Panc1 (cell line): ENCODE data around the gene GFAP. TPM values are rescaled to one million over a fixed set of nuclear protein-coding genes. Genes with fewer than 3 reads are reported as not detected.

ENCODE experiments used
- ATAC-seq: fragments of 200-7000 bp; cut with Tn5 transposase; 2 replicates; pipeline ENCODE4 v1.9.1; 2020; ENCODE audit warnings: mild to moderate bottlenecking, moderate library complexity
- BruUV-seq: library from RNA; stranded (reverse); fragments of 400-500 nt; replicated peaks from 2 replicates; lab custom pipeline; 2021; lab: Mats Ljungman, UMichigan
- CTCF ChIA-PET: fragments of 300-600 bp; sonication (Branson Sonifier 250); formaldehyde crosslinking; loops from one replicate; lab custom pipeline; 2022; ENCODE audit warnings: antibody characterized with exemption; lab: Charles Lee
- POLR2A ChIA-PET: fragments of 300-600 bp; sonication (Branson Sonifier 250); formaldehyde crosslinking; loops from one replicate; lab custom pipeline; 2022; ENCODE audit warnings: antibody characterized with exemption; lab: Charles Lee
- DNase-seq: peaks from one replicate; pipeline ENCODE4 v3.0.0-alpha.2; 2010; ENCODE audit warnings: low read depth, low spot score
- H3K27ac ChIP-seq: 2 replicates; pipeline ENCODE4 v1.5.1; 2011; ENCODE audit warnings: mild to moderate bottlenecking, low read length, inconsistent platforms
- H3K27me3 ChIP-seq: fragments of 200-500 bp; sonication (Bioruptor generic); 2 replicates; pipeline ENCODE4 v1.6.0; 2014; ENCODE audit warnings: low read length, inconsistent platforms; ENCODE audit not compliant: control insufficient read depth, insufficient read depth
- H3K36me3 ChIP-seq: fragments of 200-500 bp; sonication (Bioruptor generic); 2 replicates; pipeline ENCODE4 v1.5.1; 2014; ENCODE audit warnings: inconsistent platforms, mild to moderate bottlenecking, low read length, moderate library complexity; ENCODE audit not compliant: control insufficient read depth, insufficient read depth
- H3K4me1 ChIP-seq: 2 replicates; pipeline ENCODE4 v1.5.1; 2011; ENCODE audit warnings: inconsistent platforms, mild to moderate bottlenecking, low read length, moderate library complexity; ENCODE audit not compliant: control insufficient read depth, insufficient read depth
- H3K4me3 ChIP-seq, 2 experiments: 2 replicates each; pipeline ENCODE4 v1.5.1; 2011 to 2012; ENCODE audit warnings: low read depth in 2 of 2, low read length in 2 of 2, mild to moderate bottlenecking in 2 of 2, inconsistent platforms in 1 of 2, moderate library complexity in 1 of 2
- H3K9me3 ChIP-seq: fragments of 200-500 bp; sonication (Bioruptor generic); 2 replicates; pipeline ENCODE4 v1.5.1; 2014; ENCODE audit warnings: low read depth, mild to moderate bottlenecking, inconsistent platforms, low read length, moderate library complexity; ENCODE audit not compliant: control insufficient read depth, insufficient read depth
- CTCF ChIP-seq: fragments of 450-650 bp; IDR thresholded peaks from 2 replicates; pipeline ENCODE4 v1.5.1; 2017; ENCODE audit warnings: mild to moderate bottlenecking
- POLR2AphosphoS5 ChIP-seq: IDR thresholded peaks from 2 replicates; pipeline ENCODE4 v1.6.1; 2012; ENCODE audit warnings: mild to moderate bottlenecking, low read depth, low read length, moderate library complexity
- REST ChIP-seq, 2 experiments: IDR thresholded peaks; 2 replicates each; pipeline ENCODE4 v1.6.1; 2011 to 2012; ENCODE audit warnings: low read depth in 2 of 2, control low read depth in 1 of 2, low read length in 1 of 2, mild to moderate bottlenecking in 1 of 2, moderate library complexity in 1 of 2; ENCODE audit not compliant: insufficient read depth in 1 of 2
- SIN3A ChIP-seq: IDR thresholded peaks from 2 replicates; pipeline ENCODE4 v1.6.1; 2012; ENCODE audit warnings: low read depth, mild to moderate bottlenecking, low read length, moderate library complexity, borderline replicate concordance; ENCODE audit not compliant: insufficient read depth
- TCF7L2 ChIP-seq: IDR thresholded peaks from 2 replicates; pipeline ENCODE4 v1.6.1; 2011; ENCODE audit warnings: mild to moderate bottlenecking, low read depth, low read length, inconsistent platforms
- in situ Hi-C: cut with HindIII; loops from 2 replicates; pipeline ENCODE4 v1.10.0; 2016; ENCODE audit warnings: low sequenced_read_pairs, low pct_unique_long_range_greater_than_20kb
- intact Hi-C: fragments of 100-400 bp; cut with micrococcal nuclease; formaldehyde crosslinking; loops from one replicate; pipeline ENCODE4 v1.10.0; 2022; ENCODE audit not compliant: unreplicated experiment
- total RNA-seq: library from RNA; stranded (reverse); gene quantifications from one replicate; pipeline ENCODE4 v1.2.1, GENCODE V29; 2021; ENCODE audit not compliant: unreplicated experiment

Gene GFAP
- total RNA-seq, 1 experiment from 2014 or later: not detected

DNA sequence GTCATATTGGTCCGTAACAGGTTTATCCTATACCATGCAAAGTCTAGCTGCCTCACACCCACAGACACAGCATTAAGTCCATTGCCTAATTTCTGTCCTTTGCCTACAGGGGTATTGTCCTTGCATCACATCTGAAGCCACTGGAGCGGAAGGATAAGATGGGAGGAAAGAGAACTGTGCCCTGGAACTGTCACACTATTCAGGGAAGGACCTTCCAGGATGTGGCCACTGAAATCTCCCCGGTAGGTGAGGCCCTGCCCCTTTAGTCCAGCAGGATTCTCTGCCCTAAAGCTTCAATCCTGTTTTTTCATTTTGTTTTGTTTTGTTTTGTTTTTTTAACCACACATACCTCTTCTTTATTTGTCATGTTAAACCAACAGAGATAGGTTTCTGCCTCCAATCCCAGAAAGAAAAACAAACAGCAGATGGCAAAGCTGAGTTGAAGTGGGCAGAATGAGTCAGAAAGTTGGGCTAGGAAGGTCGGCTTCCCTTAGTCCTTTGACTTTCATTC lies 13.8 kb downstream of the GFAP start:
- no peak overlapping the region for H3K27ac ChIP-seq
- ATAC-seq (no peak), DNase-seq (no peak)
- in situ Hi-C loops: no loop called here
- ChIA-PET CTCF (no interaction called here), POLR2A (interaction anchor here (0.6 kb wide), 2 partner anchors 48 to 1414 kb away, joined by 3 read pairs; no protein-coding TSS in a partner anchor)
- intact Hi-C loops: no loop called here
- no peak for TF ChIP-seq SIN3A
- no peak for TF ChIP-seq POLR2AphosphoS5
- TF ChIP-seq TCF7L2: no peak
- TF ChIP-seq CTCF: no peak
- no peak for TF ChIP-seq REST (IDR thresholded peaks at IDR 0.05; ENCODE audit: insufficient read depth in 1 of 2, low read depth in 2 of 2, low read length in 1 of 2)
- no peak overlapping the region for H3K4me3 ChIP-seq
- BruUV-seq: no TSS peak
- H3K9me3 ChIP-seq: no peaks in the 10 kb centered on the region
- no peaks in the 10 kb centered on the region for H3K27me3 ChIP-seq
- peaks cover 4% of the 10 kb centered on the region; the same call in 1 of the 2 replicates for H3K36me3 ChIP-seq
- peaks cover 14% of the 10 kb centered on the region for H3K4me1 ChIP-seq

GRCh38 chr17:44900894-44901293 lies 14.4 kb downstream of the GFAP start:
- ChIA-PET CTCF (no interaction called here), POLR2A (no interaction called here)
- TF ChIP-seq SIN3A: no peak
- TF ChIP-seq TCF7L2: no peak
- TF ChIP-seq CTCF: no peak
- TF ChIP-seq POLR2AphosphoS5: no peak
- TF ChIP-seq REST (IDR thresholded peaks at IDR 0.05; ENCODE audit: insufficient read depth in 1 of 2, low read depth in 2 of 2, low read length in 1 of 2): no peak
- Histone ChIP-seq H3K36me3 (peaks cover 4% of the 10 kb centered on the region; the same call in 1 of the 2 replicates), H3K9me3 (no peaks in the 10 kb centered on the region), H3K27ac (no peak overlapping the region), H3K4me1 (peaks cover 14% of the 10 kb centered on the region), H3K4me3 (no peak overlapping the region), H3K27me3 (no peaks in the 10 kb centered on the region)
- no TSS peak for BruUV-seq
- in situ Hi-C loops (no loop called here), intact Hi-C loops (no loop called here)
- DNase-seq (no peak), ATAC-seq (no peak)
